Measurements from ENCODE around the gene PSPN.
"Not testable (repeated sequence)": the region's sequence is repeated elsewhere in the genome, so short reads cannot be mapped to it uniquely, and the experiment has no call there.

The PSPN gene

DNA sequence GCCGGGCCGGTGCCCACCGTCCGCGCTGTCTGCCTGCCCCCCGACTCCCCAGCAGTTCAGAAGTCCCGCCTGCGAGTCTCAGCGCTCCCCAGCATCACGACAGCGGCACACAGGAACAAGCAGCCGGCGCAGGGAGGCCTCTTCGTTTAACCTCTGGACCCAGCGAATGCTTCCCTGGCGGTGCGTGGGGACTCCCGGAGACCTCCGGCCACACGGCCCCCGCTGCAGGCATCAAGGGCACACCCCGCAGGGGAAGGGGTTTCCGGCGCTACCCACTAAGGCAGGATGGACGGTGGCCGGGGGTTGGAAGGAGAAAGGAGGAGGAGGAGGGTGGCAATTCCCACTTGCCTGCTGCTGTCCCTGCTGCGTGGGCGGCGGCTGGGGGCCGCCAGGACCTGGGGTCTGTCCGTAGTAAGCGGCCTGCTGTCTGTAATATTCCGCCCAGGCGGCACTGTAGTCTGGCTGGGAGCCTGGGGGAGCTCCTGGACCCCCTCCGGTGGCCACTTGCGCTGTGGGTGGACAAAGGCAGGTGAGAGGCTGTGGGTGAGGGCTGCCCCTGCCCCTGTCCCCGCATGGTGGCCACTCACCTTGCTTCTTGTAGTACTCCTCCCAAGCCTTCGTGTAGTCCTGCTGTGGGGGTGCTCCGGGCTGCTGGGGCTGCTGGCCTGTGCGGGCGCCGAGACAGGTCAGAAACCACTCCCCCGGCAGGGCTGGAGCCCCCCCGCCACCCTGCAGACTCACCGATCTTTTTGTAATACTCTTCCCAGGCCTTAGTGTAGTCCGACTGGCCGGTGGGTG is 39.3 kb upstream of the PSPN start:
- Histone ChIP-seq H3K36me3 (ENCODE audit: control insufficient read depth in 1 of 2, insufficient read depth in 2 of 2, low read length in 2 of 2) (peaks cover 35 to 61% of the 10 kb centered on the region in 2 donors), H3K9me3 (ENCODE audit: control insufficient read depth in 1 of 2, low read length in 2 of 2) (no peaks in the 10 kb centered on the region), H3K4me3 (ENCODE audit: low read depth in 1 of 2, low read length in 2 of 2) (no peak overlapping the region), H3K27me3 (ENCODE audit: low read depth, low read length) (no peaks in the 10 kb centered on the region), H3K27ac (ENCODE audit: low read length) (no peak overlapping the region), H3K4me1 (ENCODE audit: control insufficient read depth in 1 of 2, insufficient read depth in 2 of 2, low read length in 2 of 2) (peaks cover 0 to 6% of the 10 kb centered on the region in 2 donors)

DNA sequence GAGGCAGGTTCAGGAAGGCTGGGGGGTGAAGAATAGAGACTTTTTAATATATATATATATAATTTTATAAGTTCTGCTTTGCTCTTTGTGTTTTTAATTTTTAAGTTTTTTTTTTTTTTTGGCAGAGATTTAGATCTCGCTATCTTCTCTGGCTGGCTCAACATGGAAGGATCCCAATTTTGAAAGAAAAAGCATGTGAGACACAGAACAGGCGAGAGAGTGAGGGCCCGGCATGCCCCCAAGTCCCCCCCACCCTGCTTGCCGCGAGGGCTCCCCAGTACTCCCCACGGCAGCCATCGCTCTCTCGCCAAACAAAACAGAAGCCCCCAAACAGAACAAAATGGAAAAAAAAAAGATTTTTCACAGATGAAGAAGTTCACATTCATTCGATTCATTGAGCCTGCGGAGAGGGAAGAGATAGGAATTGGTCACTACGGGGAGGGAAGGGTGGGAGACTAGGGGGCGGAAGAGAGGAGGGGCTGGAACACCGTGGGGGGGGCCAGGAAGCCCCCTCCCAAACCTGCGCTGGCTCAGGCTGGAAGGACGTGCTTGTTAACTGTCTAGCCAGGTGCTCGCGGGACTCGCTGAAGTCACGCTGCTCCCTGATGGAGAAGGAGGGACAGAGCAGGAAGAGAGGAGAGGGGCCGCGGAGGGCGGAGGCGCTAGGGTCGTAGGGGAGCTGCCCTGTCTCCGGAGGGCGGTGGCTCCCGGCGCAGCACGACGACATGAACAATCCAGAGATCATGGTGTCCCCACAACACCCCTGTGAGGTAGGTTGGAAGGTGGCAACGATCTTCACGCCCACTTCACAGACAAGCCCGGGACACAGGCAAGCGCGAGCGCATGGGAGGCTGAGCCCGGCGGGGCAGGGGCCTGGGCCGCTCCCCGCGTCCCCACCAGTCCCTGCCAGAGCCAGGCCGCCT is 38.2 kb upstream of the PSPN start:
- H3K9me3 ChIP-seq (ENCODE audit: control insufficient read depth in 1 of 2, low read length in 2 of 2), result no peaks in the 10 kb centered on the region
- no peak overlapping the region for H3K27ac ChIP-seq (ENCODE audit: low read length)
- H3K4me1 ChIP-seq (ENCODE audit: control insufficient read depth in 1 of 2, insufficient read depth in 2 of 2, low read length in 2 of 2), result peaks cover 0 to 6% of the 10 kb centered on the region in 2 donors
- H3K4me3 ChIP-seq (ENCODE audit: low read depth in 1 of 2, low read length in 2 of 2), result no peak overlapping the region
- H3K36me3 ChIP-seq (ENCODE audit: control insufficient read depth in 1 of 2, insufficient read depth in 2 of 2, low read length in 2 of 2), result peaks cover 25 to 51% of the 10 kb centered on the region in 2 donors
- no peaks in the 10 kb centered on the region for H3K27me3 ChIP-seq (ENCODE audit: low read depth, low read length)

DNA sequence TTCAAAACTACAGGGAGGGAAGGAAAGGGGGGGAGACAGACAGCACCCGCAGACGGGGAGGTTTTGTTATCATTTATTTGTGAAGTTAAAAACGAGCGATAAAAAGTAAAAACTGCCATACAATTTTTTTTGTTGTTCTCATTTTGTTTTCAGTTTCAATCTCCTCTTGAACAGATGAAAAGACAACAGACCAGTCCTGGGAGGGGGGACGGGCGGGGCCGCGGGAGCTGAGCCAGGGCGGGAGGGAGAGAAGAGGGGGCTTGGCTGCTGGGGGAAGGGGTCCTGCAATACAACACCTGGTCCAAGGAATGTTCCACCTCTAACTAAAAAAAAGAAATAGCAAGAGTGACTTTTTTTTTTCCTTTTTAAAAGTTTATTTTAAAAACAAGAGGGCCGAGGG is 37.6 kb upstream of the PSPN start:
- Histone ChIP-seq H3K27ac (ENCODE audit: low read length) (no peak overlapping the region), H3K4me3 (ENCODE audit: low read depth in 1 of 2, low read length in 2 of 2) (no peak overlapping the region), H3K4me1 (ENCODE audit: control insufficient read depth in 1 of 2, insufficient read depth in 2 of 2, low read length in 2 of 2) (peaks cover 0 to 6% of the 10 kb centered on the region in 2 donors), H3K9me3 (ENCODE audit: control insufficient read depth in 1 of 2, low read length in 2 of 2) (no peaks in the 10 kb centered on the region), H3K36me3 (ENCODE audit: control insufficient read depth in 1 of 2, insufficient read depth in 2 of 2, low read length in 2 of 2) (peaks cover 20 to 44% of the 10 kb centered on the region in 2 donors), H3K27me3 (ENCODE audit: low read depth, low read length) (no peaks in the 10 kb centered on the region)

DNA sequence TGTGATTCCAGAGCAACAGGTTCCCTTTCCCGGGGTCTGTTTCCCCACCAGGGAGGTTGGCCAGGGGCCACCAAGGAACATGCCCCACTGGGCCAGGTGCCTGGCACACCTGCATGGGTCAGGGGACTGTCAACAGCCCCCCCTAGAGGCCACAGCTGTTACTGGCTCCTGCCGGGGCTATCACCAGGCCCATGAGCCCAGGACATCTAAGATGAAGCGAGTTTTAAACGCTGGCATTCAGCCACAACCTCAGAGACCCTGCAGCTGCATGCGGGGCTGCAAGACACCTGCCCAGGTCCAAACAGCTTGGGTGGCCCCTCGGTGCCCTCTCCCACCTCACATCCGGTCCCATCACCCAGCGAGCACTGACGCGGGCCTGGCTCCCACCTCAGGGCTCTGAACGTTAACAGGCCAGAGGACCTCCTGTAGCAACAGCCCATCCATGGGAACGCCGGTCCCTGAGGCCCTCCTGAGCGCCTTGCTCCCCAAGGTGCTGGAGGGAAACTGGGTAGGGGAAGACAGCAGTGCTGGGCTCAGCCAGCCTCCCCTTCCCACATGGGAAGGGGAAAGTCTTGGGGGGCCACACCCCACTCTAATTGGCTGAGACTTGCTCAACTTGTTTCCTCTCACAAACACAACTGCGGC is 36.8 kb upstream of the PSPN start:
- H3K36me3 ChIP-seq (ENCODE audit: control insufficient read depth in 1 of 2, insufficient read depth in 2 of 2, low read length in 2 of 2), result peaks cover 14 to 37% of the 10 kb centered on the region in 2 donors
- no peak overlapping the region for H3K4me3 ChIP-seq (ENCODE audit: low read depth in 1 of 2, low read length in 2 of 2)
- no peaks in the 10 kb centered on the region for H3K27me3 ChIP-seq (ENCODE audit: low read depth, low read length)
- peaks cover 0 to 6% of the 10 kb centered on the region in 2 donors for H3K4me1 ChIP-seq (ENCODE audit: control insufficient read depth in 1 of 2, insufficient read depth in 2 of 2, low read length in 2 of 2)
- H3K9me3 ChIP-seq (ENCODE audit: control insufficient read depth in 1 of 2, low read length in 2 of 2), result no peaks in the 10 kb centered on the region
- H3K27ac ChIP-seq (ENCODE audit: low read length), result no peak overlapping the region

DNA sequence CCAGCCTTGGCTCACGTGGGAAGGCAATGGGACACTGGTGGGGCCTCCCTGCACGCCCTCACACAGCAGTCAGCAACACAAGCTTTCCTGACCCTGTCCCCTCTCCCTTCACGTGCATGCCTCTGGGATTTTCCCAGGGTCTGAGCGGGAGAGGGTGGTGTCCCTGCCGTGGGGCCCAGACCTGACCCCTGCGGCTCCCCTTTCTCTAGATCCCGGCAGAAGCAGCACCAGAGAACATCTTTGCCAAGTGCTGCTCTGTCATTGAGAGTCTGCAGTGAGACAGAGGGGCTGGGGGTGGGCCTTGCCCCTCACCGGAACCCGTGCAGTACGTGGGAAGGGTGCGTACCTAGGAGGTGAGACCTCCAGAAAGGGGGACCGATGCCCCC is 36.3 kb upstream of the PSPN start:
- Histone ChIP-seq H3K9me3 (ENCODE audit: control insufficient read depth in 1 of 2, low read length in 2 of 2) (no peaks in the 10 kb centered on the region), H3K36me3 (ENCODE audit: control insufficient read depth in 1 of 2, insufficient read depth in 2 of 2, low read length in 2 of 2) (peaks cover 9 to 32% of the 10 kb centered on the region in 2 donors)

DNA sequence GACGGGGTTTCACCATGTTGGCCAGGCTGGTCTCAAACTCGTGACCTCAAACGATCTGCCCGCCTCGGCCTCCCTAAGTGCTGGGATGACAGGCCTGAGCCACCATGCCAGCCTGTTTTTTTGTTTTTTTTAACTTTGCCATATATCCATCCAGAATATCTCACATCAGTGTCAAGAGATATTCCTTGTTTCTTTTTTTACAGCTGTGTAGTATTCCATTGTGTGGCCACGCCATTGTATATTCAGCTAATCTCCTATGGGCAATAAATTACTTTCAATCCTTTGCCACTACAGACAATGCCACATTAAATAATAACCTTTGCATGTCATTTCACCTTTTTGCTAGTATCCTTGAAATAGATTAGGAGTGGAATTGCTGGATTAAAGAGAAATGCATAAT is 33.6 kb upstream of the PSPN start:
- H3K27ac ChIP-seq (ENCODE audit: low read length), result no peak overlapping the region
- H3K36me3 ChIP-seq (ENCODE audit: control insufficient read depth in 1 of 2, insufficient read depth in 2 of 2, low read length in 2 of 2), result peaks cover 5% of the 10 kb centered on the region in 2 donors
- no peaks in the 10 kb centered on the region for H3K9me3 ChIP-seq (ENCODE audit: control insufficient read depth in 1 of 2, low read length in 2 of 2)
- no peaks in the 10 kb centered on the region for H3K27me3 ChIP-seq (ENCODE audit: low read depth, low read length)
- no peak overlapping the region for H3K4me3 ChIP-seq (ENCODE audit: low read depth in 1 of 2, low read length in 2 of 2)
- H3K4me1 ChIP-seq (ENCODE audit: control insufficient read depth in 1 of 2, insufficient read depth in 2 of 2, low read length in 2 of 2), result peaks cover 0 to 6% of the 10 kb centered on the region in 2 donors

More for the DNA sequence above, 36.3 kb upstream of the PSPN start:
- Histone ChIP-seq H3K27ac (ENCODE audit: low read length) (no peak overlapping the region), H3K27me3 (ENCODE audit: low read depth, low read length) (no peaks in the 10 kb centered on the region), H3K4me3 (ENCODE audit: low read depth in 1 of 2, low read length in 2 of 2) (no peak overlapping the region), H3K4me1 (ENCODE audit: control insufficient read depth in 1 of 2, insufficient read depth in 2 of 2, low read length in 2 of 2) (peaks cover 0 to 6% of the 10 kb centered on the region in 2 donors)

DNA sequence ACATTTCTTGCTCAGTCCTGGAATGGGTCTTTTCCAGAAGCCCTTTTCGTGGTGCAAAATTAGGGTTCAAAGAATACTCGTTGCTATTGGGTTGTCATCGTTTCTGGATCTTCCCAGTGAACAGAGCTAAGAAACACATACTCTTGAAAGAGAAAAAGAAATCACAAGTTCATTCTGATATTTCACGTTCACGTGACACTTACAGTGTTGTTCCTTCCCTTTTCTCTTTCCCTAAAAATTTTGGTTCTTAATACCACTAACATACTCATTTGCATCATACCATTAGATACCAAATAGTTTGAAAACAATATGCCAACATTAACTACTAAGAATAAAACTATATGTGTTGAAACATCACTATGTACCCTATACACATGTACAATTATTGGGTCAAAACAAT is 30.7 kb upstream of the PSPN start:
- H3K4me1 ChIP-seq (ENCODE audit: control insufficient read depth in 1 of 2, insufficient read depth in 2 of 2, low read length in 2 of 2), result no peaks in the 10 kb centered on the region
- no peaks in the 10 kb centered on the region for H3K36me3 ChIP-seq (ENCODE audit: control insufficient read depth in 1 of 2, insufficient read depth in 2 of 2, low read length in 2 of 2)
- H3K9me3 ChIP-seq (ENCODE audit: control insufficient read depth in 1 of 2, low read length in 2 of 2), result no peaks in the 10 kb centered on the region

DNA sequence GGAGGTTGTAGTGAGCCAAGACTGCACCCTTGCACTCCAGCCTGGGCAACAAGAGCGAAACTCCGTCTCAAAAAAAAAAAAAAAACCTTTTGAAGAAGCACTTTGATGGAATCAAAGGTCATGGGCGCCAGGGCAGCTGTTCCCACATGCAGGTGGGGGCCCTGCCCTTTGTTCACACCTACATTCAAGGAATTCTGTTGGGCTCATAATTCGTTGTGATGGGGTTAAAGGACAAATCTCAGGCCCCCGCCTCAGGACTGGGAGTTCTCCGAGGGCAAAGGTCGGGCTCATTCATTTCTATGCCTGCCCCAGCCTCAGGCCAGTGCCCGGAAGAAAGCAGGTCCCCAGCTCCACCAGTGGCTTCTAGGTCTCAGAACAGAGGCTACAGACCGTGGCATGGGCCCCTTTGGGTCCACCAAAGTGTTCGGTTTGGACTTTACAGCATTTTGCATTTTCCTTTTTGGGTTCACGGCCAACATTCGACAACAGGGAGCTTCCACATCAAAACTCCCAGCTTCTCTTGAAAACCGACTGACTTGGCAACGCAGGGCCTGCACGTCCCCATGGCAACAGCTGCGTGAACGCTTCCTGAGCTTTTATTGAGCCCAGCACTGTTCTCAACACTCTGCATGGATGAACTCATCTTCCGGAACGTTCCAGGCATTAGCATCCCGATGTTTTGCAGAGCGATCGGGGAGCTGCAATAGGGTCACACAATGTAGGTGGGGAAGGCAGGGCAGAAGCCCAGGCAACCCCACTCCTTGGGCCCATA is 27.3 kb upstream of the PSPN start:
- H3K9me3 ChIP-seq (ENCODE audit: control insufficient read depth in 1 of 2, low read length in 2 of 2), result no peaks in the 10 kb centered on the region
- no peaks in the 10 kb centered on the region for H3K36me3 ChIP-seq (ENCODE audit: control insufficient read depth in 1 of 2, insufficient read depth in 2 of 2, low read length in 2 of 2)
- peak overlapping the region; percentile 39 for H3K27ac ChIP-seq (ENCODE audit: low read length)
- no peak overlapping the region for H3K4me3 ChIP-seq (ENCODE audit: low read depth in 1 of 2, low read length in 2 of 2)
- H3K4me1 ChIP-seq (ENCODE audit: control insufficient read depth in 1 of 2, insufficient read depth in 2 of 2, low read length in 2 of 2), result no peaks in the 10 kb centered on the region
- H3K27me3 ChIP-seq (ENCODE audit: low read depth, low read length), result no peaks in the 10 kb centered on the region

More for the DNA sequence above, 30.7 kb upstream of the PSPN start:
- Histone ChIP-seq H3K4me3 (ENCODE audit: low read depth in 1 of 2, low read length in 2 of 2) (no peak overlapping the region), H3K27ac (ENCODE audit: low read length) (no peak overlapping the region), H3K27me3 (ENCODE audit: low read depth, low read length) (no peaks in the 10 kb centered on the region)

DNA sequence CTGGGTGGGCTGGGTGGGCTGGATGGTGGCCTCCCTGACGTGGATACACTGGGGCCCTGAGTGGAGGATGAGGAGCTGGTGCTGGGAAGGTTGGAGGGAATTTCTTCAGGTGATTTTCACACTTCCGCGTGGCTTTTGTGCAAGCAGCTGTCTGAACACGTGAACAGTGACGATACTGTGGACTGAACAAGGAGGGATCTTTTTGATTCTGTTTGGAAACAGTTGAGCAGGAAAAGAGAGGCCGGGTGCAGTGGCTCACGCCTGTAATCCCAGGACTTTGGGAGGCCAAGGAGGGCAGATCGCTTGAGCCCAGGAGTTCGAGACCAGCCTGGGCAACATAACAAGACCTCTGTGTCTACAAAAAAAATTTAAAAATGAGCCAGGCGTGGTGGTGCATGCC is 26.3 kb upstream of the PSPN start:
- Histone ChIP-seq H3K27me3 (ENCODE audit: low read depth, low read length) (no peaks in the 10 kb centered on the region), H3K36me3 (ENCODE audit: control insufficient read depth in 1 of 2, insufficient read depth in 2 of 2, low read length in 2 of 2) (no peaks in the 10 kb centered on the region)

DNA sequence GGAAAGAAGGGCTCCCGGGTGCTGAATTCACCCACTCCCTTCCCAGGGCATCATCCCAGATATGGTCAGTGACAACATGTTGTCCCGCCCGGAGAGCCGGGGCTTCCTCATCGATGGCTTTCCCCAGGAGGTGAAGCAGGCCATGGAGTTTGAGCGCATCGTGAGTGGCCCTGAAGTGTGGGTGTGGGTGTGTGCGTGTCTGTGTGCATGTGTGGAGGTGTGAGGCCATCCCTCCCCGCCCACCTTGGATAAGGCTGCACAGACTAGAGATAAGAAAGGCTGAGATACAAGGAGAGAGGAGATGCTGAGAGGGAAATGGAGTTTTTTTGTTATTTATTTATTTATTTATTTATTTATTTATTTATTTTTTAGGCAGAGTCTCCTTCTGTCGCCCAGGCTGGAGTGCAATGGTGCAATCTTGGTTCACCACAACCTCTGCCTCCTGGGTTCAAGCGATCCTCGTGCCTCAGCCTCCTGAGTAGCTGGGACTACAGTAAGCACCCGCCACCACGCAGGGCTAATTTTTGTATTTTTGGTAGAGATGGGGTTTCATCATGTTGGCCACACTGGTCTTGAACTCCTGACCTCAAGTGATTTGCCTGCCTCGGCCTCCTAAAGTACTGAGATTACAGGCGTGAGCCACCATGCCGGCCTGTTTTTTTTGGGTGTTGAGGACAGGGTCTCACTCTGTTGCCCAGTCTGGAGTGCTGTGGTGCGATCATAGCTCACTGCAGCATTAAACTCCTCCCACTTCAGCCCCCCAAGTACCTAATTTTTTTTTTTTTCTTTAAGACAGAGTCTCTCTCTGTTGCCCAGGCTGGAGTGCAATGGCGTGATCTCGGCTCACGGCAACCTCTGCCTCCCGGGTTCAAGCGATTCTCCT is 24.6 kb upstream of the PSPN start:
- not testable (repeated sequence) for H3K4me1 ChIP-seq (ENCODE audit: control insufficient read depth in 1 of 2, insufficient read depth in 2 of 2, low read length in 2 of 2); H3K9me3 ChIP-seq (ENCODE audit: control insufficient read depth in 1 of 2, low read length in 2 of 2); H3K4me3 ChIP-seq (ENCODE audit: low read depth in 1 of 2, low read length in 2 of 2); H3K27ac ChIP-seq (ENCODE audit: low read length); H3K27me3 ChIP-seq (ENCODE audit: low read depth, low read length); H3K36me3 ChIP-seq (ENCODE audit: control insufficient read depth in 1 of 2, insufficient read depth in 2 of 2, low read length in 2 of 2)

More for the DNA sequence above, 26.3 kb upstream of the PSPN start:
- H3K27ac ChIP-seq (ENCODE audit: low read length), result no peak overlapping the region
- H3K4me3 ChIP-seq (ENCODE audit: low read depth in 1 of 2, low read length in 2 of 2), result no peak overlapping the region
- H3K4me1 ChIP-seq (ENCODE audit: control insufficient read depth in 1 of 2, insufficient read depth in 2 of 2, low read length in 2 of 2), result no peaks in the 10 kb centered on the region
- no peaks in the 10 kb centered on the region for H3K9me3 ChIP-seq (ENCODE audit: control insufficient read depth in 1 of 2, low read length in 2 of 2)

All from muscle layer of duodenum (tissue), 2 donors.